Stimulated activated CD4-positive, alpha-beta T cell treated with anti-CD3 and anti-CD28 coated beads, TNF-alpha, amount 100 ng/mL, for 24 hours (primary cell): ENCODE results near the gene DNAJB1.
A peak's percentile ranks its signal among the peaks of the same experiment; 100 is the strongest.
"Not testable (repeated sequence)": the region's sequence is repeated elsewhere in the genome, so short reads cannot be mapped to it uniquely, and the experiment has no call there.

Experiments
- DNase-seq, 3 experiments: peaks; one replicate each; pipeline ENCODE4 v3.0.0-alpha.2; 2020; ENCODE audit warnings: low read depth in 3 of 3

The DNAJB1 gene

DNA sequence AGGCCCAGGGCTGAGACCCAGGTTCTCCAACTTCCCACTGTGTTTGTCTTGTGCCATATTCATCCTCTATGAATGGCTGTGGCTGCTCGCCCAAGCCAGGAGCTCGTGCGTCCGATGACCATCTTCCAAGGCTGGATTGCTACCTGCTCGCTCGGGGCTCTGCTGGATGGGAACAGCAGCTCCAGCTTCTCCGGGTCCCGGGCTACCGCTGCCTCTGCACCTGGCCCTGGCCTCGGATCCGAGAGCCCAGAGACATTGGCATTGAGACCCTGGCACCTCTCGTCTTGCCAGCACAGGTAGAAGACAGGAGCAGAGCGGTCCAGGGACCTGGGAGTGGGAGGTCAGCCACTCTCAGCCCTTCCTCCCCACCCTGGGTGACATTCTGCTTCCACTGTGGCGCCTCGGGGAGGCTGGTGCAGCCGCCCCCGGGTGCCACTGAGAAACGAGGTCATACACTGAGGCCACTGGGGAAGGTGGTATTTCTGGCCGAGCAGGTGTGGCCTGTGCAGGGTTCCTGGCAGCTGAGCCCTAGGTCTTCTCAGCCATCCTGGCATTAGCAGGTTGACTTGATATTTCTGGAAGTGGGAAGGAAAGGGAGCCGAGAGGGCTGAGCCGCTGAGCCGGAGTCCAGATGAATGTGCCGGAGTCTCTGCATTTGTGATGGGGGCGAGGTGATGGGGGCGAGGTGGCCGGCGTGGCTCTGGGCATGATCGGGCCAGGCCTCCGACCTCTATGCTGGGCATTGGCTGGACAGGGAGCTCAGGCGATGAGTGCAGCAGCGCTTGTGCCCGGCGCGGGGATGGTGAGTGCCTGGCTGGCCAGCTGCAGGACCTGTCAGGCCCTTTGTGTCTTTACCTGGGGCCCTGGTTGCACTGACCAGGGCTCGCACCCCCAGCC is 35.1 kb upstream of the DNAJB1 start:
- no peak for DNase-seq

DNA sequence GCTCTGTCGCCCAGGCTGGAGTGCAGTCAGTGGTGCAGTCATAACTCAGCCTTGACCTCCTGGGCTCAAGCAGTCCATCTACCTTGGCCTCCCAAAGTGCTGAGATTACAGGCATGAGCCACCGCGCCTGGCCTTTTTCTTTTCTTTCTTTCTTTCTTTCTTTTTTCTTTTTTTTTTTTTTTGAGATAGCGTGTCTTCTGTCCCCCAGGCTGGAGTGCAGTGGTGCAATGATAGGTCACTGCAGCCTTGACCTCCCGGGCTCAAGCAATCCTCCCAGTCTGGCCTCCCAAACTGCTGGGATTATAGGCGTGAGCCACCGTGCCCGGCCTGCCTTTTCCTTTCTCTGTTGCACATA is 33.8 kb upstream of the DNAJB1 start:
- not testable (repeated sequence) for DNase-seq

DNA sequence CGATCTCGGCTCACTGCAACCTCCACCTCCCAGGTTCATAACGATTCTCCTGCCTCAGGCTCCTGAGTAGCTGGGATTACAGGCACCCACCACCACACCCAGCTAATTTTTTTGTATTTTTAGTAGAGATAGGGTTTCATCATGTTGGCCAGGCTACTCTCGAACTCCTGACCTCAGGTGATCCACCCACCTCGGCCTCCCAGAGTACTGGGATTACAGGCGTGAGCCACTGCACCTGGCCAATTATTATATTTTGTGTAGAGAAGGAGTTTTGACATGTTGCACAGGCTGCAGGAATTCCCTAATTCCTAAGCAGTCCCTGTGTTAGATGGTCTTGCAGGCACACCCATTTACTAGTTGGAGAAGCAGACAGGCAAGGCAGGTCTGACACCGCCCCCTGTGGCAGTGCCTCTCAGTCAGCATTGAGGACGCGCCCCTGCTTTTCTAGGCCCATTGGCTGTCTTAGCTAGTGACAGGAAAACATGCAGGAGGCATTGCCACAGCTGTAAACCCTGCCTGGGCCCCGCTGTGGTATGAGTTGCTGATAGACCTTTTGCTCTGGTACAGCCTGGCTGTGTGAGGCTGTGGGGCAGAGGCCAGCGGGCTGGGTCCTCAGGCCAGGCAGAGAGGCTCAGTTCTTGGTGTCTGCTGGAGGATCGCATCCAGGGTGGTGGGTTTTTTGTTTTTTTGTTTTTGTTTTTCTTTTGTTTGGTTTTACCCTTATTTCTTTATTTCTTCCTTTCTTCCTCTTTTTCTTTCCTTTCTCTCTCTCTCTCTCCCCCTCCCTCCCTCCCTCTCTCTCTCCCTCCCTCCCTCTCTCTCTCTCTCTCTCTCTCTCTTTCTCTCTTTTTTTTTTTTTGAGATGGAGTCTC is 33.2 kb upstream of the DNAJB1 start:
- DNase-seq, result peak; percentile 46 to 61 (median 46)

DNA sequence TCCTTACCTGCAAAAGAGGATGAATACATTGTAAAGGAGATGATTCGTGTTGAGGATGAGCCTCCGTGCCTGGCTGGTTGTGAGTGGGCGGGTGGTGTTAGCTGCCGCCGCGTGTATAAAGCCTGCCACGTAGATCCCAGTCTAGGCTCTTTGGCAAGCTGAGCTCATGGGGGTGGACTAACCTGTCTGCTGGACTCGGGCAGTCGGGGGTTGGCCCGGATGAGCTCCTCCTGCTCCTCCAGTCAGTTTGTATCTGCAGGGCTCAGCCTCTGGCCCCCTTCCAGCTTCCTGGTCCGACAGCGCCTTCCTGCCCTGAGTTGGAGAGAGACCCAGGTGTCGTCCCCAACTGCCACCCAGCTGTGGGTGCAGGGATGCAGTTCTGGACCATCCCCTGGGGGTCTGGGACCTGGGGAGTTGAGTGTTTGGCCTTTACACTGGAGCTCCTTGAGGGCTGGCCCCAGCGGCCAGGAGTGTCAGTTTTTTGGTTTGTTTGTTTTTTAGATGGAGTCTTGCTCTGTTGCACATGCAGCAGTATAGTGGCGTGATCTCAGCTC is 32.1 kb upstream of the DNAJB1 start:
- no peak for DNase-seq

DNA sequence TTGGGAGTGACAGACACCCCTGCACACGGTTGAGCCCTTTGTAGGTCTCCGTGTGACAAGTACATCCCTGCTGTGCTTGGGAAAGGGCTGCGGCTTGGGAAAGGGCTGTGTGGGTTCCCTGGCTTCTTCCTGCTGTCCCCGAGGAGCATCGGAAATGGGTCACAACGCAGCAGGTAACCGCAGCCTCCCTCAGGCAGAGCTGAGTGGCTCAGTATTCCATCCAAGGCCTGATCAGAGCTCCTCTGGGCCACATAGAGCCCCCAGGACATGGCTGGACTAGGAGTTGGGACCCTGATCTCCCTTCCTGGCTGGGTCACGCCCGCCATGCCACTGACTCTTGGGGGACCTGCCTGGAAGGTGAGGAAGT is 27.5 kb upstream of the DNAJB1 start:
- no peak for DNase-seq

DNA sequence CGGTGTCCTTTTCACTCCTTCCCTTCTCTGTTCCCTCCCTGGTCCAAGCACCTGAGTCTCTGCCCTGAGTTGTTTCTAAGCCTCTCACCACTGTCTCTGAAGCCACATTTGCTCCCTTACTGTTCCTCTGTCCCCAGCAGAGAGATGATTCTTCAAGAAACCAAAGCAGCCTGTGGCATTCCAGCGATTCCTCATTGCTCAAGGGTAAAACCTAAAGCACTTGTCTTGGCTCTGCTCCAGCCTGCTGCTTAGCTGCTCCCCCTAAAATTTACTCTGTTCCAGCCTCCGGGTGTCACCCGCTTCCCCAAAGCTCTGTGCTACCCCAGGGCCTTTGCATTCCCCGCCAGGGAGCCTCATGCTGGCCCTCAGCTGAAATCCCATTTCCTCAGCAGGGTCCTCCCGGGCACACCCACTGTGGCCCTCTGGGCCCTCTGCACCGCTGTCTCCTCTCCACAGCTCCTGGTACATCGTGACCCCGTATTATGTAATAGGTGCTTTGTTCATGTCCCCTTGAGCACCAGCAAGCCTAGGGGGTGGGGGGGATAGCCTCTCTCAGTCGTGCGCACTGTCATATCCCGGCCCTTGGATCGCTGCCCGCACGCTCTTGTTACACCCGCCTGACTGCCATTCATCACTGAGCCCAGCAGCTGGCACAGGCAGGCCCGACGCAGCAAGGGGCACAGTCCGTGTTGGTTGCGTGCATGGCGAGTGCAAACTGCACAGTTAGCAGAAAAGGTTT is 26.9 kb upstream of the DNAJB1 start:
- no peak for DNase-seq

DNA sequence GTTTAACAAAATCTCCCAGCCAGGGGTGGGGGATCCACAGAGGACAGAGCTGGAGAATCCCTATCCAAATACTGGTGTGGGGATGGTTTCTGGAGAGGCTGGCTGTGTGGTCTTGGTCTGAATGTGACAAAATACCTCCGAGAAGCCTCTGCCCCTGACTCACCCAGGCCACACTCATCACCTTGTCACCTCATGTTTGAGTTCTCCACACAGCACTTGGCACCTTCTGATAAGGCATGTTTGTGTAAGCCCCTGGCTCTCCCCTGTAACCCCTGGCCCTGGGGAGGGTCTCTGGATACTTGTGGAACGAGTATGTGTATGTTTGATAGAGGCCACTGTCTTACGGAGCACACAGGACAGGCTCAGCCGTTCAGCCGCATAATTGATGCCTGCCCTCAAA is 25.9 kb upstream of the DNAJB1 start:
- no peak for DNase-seq

DNA sequence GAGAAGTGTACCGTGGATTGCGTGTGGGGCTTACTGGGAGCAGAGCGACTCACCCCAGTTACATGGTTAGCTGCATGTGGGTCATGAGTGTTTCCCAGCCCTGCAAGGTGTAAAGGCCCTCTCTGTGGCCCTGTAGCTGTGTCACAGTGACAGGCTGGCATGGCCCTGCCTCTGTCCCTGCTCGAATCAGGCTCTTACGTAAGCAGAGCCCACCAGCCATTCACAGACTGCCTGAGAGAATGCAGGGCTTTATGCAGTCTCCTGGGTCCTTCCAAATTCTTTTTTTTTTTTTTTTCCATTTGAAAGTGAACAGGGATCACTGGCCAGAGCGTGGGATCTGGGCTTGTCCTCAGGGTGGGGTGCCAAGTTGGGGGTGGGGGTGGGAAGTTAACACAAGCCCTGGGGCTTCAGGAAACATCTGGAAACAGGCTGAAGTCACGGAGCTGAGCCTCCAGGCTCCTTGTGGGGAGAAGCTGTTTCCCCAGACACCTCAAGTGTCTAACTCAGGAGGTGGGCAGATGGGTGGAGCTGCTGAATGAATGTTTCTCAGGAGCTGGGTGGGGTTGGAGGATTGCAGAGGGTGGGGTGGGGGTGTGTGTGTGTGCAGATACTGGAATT is 24.6 kb upstream of the DNAJB1 start:
- DNase-seq, result no peak

DNA sequence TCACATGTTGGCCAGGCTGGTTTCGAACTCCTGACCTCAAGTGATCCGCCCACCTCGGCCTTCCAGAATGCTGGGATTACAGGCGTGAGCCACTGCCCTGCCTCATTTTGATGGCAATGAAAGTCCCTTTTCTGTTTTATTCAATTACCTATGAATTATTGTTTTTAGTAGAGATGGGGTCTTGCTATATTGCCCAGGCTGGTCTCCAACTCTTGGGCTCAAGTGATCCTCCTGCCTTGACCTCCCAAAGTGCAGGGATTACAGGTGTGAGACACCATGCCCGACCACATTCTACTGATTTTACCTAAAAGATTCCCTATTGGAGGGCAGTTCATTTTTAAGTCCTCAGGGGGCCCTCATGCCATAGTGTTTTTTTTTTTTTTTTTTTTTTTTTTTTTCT is 23.8 kb upstream of the DNAJB1 start:
- not testable (repeated sequence) for DNase-seq

DNA sequence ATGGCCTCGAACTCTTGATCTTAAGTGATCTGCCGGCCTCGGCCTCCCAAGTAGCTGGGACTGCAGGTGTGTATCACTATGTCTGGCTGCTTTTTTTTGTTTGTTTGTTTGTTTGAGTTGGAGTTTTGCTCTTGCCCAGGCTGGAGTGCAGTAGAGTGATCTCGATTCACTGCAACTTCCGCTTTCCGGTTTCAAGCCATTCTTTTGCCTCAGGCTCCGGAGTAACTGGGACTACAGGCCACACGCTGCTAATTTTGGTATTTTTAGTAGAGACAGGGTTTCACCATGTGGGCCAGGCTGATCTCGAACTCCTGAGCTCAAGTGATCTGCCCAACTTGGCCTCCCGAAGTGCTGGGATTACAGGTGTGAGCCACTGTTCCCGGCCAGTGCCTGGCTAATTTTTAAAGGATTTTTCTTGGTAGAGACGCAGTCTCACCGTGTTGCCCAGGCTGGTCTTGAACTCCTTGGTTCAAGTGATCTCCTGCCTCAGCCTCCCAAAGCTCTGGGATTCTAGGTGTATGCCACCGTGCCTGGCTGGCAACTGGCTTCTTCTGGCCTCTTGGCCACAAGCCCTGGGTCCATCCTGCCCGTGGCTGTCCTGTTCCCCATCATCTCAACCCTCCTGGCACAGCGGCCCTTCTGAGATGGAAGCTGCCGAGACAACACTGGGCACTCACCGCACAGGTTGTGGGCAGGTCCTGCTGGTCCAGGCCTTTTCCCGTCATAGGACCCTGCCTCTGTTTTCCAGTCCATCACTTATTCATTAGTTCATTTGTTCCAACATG is 22.7 kb upstream of the DNAJB1 start:
- no peak for DNase-seq

DNA sequence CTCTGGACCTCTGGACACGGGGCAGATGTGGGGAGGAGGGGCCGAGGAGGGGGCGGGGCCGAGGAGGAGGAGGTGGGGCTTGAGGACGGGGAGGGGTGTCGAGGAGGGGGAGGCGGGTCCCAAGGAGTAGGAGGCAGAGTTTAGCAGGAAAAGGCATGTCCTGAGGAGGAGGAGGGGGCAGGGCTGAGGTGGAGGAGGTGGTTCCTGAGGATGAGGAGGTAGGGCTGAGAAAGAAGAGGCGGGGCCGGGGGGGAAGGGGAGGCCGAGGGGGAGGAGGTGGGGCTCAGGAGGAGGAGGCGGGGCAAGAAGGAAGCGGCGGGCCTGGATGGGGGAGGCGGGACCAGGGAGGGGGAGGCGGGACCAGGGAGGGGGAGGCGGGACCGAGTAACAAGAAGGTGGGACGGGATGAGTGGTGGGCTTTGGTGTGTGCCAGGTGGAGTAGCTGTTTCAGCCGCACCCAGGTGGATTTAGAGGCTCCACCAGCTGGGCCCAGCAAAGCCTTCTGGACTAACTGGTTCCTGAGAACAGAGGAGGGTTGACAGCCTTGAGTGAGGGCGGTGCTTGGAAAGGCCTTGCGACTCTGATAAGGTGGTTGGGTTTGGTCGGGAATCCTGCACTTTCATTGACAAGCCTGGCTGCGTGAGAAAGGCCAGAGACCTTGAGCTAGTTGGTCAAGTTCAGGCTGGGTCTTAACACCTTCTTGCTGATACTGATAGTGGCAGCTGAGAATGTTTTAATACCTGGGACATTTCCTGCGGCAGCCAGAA is 18.9 kb upstream of the DNAJB1 start:
- DNase-seq, result peak in 1 of 3 experiments; percentile 52

DNA sequence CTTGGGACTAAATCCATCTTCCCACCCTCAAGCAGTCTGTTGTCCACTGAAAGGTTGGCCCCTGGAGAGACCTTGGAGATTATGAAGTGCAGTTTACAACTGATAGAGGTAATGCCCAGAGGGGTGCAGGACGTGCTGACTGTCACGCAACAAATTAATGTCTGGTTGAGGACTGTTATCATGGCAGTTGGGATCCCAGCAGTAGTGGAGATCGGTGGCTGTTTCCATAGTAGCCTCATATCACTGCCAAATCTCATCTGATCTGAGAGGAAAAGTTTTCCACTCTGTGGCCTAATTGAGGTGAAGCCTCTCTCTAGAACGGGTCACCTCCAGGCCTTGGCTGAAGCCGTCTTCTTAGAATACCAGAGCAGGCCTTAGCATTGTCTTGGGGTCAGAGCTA is 15.3 kb upstream of the DNAJB1 start:
- DNase-seq, result no peak

DNA sequence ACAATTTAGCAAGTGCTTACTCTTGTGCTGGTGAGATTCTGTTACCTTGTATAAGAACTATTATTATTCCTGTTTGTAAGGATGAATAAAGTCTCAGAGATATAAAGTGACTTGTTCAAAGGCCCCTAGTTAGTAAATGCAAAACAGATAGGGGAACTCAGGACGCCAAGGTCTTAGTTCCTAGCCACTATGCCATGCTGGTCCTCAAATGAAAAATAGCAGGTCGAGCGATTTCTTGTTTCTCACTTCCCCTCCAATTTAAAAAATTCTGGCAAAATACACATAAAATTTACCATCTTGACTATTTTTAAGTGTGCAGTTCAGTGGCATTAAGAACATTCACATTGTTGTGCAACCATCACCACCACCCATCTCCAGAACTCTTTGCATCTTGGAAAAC is 12.3 kb upstream of the DNAJB1 start:
- no peak for DNase-seq

DNA sequence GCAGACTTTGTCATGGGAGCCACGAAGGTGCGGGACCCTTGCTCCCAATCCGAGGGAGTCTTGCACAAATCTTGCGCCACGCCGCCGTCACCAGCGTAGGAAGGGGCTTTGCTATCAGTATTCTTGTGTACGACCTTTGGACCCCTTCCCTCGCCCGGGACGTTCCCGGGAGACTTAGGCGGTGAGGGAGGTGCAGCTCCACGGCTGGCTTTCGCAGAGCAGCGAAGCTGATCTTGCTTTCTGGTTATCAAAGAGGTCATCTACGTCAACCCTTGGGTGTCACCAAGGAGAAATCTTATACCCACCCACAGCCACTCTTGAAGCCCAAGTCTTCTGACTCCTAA is 11.8 kb upstream of the DNAJB1 start:
- DNase-seq, result no peak

DNA sequence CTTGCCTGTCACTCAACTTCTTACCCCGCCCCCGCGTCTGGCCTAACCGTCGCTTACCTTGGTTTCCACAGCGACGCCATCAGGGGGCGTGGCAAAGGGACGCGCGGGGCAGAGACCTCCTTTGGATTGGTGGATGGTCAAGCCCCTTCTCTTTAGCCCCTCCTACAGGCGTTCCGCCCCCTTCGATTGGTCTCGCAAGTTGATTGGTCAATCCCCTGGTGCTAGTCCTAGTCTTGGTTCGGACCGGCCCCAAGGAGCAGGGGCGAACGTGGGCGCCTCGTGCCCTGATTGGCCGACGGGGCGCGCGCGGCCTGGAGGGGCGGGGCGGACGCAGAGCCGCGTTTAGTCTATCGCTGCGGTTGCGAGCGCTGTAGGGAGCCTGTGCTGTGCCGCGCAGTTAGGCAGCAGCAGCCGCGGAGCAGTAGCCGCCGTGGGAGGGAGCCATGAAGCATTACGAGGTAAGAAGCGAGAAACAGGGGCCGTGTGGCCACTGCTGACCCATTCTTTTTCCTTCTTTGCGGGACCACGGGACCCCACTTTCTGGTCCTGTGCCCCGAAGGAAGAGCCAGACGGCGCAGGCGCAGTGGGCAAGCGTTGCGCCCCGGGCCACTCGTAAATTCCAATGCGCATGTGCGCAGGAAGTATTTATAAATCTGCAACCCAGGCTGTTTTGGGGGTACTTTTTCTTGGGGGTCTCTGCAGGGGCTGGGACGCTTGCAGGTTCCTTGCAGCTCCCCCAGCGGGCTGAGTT is 11.2 kb upstream of the DNAJB1 start, which contains the start of gene TECR:
TECR (plus strand) TSS at position 341 of the 751 bp plus-strand sequence; CDS start at position 444, 103 bp downstream.
- DNase-seq, result peak; percentile 100

DNA sequence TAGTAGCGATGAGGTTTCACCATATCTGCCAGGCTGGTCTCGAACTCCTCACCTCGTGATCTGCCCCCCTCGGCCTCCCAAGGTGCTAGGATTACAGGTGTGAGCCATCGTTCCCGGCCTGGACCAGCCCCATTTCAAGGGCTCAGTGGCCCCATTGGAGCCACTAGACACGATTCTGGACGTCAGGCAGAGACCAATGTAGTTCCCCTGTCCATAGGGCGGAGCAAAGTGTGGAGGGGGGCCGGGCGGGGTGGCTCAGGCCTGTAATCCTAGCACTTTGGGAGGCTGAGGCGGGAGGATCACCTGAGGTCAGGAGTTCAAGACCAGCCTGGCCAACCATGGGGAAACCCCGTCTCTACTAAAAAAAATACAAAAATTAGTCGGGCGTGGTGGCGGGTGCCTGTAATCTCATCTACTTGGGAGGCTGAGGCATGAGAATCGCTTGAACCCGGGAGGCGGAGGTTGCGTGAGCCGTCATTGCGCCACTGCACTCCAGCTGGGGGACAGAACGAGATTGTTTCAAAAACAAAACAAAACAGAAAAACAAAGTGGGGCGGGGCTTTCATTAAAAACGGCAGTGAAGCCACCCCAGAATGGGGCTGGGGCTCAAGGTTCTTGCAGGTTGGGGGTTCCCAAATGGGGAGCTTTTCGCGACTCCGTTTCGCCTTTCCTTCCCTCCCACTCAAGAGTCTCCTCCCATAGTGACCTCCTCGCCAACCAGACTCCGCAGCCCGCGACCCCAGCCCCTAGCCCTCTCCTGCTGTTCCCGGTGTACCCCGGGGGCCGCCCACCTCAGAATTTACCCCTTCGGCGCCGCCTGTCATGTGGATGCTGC is 10.4 kb upstream of the DNAJB1 start:
- no peak for DNase-seq

DNA sequence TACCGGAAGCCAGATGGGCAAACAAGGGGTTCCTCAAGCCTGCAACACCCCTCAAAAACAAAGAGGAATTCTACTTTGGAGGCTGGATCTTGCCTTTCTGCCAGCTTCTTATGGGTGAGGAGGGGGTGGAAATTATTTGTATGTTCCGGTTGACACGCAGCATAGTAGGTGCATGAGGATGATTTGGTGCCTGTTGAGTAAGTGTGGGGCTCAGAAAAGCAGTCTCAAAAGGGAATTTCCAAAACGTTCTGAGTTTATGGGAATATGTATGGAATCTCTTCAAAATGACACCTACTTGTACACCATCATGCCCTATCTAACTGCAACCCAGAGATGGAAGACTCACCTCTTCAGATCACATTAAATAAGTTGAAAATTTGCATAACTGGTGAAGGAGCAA is 8.2 kb upstream of the DNAJB1 start:
- DNase-seq, result no peak

DNA sequence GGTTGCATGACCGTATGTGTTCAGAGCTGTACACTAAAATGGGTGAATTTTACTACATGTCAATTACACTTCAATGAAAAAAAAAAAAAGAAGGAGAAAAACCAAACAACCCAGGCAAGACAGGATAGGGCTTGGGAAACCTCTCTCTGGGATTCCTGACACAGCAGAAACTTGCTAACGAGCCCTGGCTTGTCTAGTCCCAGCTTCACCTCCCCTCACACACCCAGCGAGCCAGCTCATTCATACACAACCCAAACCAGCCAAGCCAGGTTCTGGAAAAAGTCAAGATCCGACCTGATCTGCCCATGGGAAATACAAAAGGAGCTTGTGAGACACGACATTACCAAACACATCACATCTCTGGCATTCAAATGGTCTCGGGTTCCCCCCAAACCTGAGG is 7.5 kb upstream of the DNAJB1 start:
- no peak for DNase-seq
